Neuronal stem cell (in vitro differentiated cells): ENCODE measurements around the gene ZFP57. TPM values are rescaled to one million over a fixed set of nuclear protein-coding genes. Genes with fewer than 3 reads are reported as not detected.

ENCODE experiments used
- DNase-seq: peaks from one replicate; pipeline ENCODE4 v3.0.0-alpha.2; 2013; ENCODE audit warnings: low spot score
- H2AFZ ChIP-seq: one replicate; pipeline ENCODE4 v1.6.1; 2013; ENCODE audit warnings: mild to moderate bottlenecking, low read length, inconsistent platforms
- H2AK5ac ChIP-seq: 2 replicates; pipeline ENCODE4 v1.6.1; 2013; ENCODE audit warnings: low read depth, mild to moderate bottlenecking, inconsistent platforms, low read length, moderate library complexity, mixed read lengths
- H2BK120ac ChIP-seq: 2 replicates; pipeline ENCODE4 v1.6.1; 2013; ENCODE audit warnings: low read depth, mild to moderate bottlenecking, inconsistent platforms, low read length, moderate library complexity, mixed read lengths
- H2BK12ac ChIP-seq: one replicate; pipeline ENCODE4 v1.6.1; 2013; ENCODE audit warnings: low read length, inconsistent platforms
- H2BK15ac ChIP-seq: 2 replicates; pipeline ENCODE4 v1.6.1; 2013; ENCODE audit warnings: mild to moderate bottlenecking, low read length, inconsistent platforms, mixed read lengths
- H2BK5ac ChIP-seq: one replicate; pipeline ENCODE4 v1.6.1; 2013; ENCODE audit warnings: inconsistent platforms, mild to moderate bottlenecking, low read length, moderate library complexity
- H3K14ac ChIP-seq: one replicate; pipeline ENCODE4 v1.6.1; 2013; ENCODE audit warnings: low read length, inconsistent platforms
- H3K18ac ChIP-seq: 2 replicates; pipeline ENCODE4 v1.6.1; 2013; ENCODE audit warnings: low read length, inconsistent platforms
- H3K23ac ChIP-seq: 2 replicates; pipeline ENCODE4 v1.6.1; 2013; ENCODE audit warnings: low read depth, mild to moderate bottlenecking, mixed read lengths, low read length, inconsistent platforms; ENCODE audit not compliant: poor library complexity
- H3K27ac ChIP-seq: replicated peaks from 3 replicates; pipeline ENCODE4 v1.5.1; 2013; ENCODE audit warnings: low read length, inconsistent platforms
- H3K27me3 ChIP-seq, 3 experiments: 2 replicates each; pipeline ENCODE4 v1.6.1; 2013; ENCODE audit warnings: low read length in 3 of 3, mild to moderate bottlenecking in 2 of 3, inconsistent platforms in 1 of 3, low read depth in 1 of 3, mixed read lengths in 1 of 3, moderate library complexity in 1 of 3; ENCODE audit not compliant: control insufficient read depth in 3 of 3, insufficient read depth in 3 of 3
- H3K36me3 ChIP-seq, 2 donors: replicated peaks in 1 of 2; 2 replicates each; pipeline ENCODE4 v1.6.1; 2013; ENCODE audit warnings: low read length in 2 of 2; ENCODE audit not compliant: control insufficient read depth in 2 of 2, insufficient read depth in 2 of 2
- H3K4ac ChIP-seq: 2 replicates; pipeline ENCODE4 v1.6.1; 2013; ENCODE audit warnings: inconsistent platforms, mild to moderate bottlenecking, low read length, moderate library complexity
- H3K4me1 ChIP-seq, 2 donors: 1 replicate in 1 of 2; 2 replicates in 1 of 2; pipeline ENCODE4 v1.6.1; 2013; ENCODE audit warnings: low read length in 2 of 2, low read depth in 1 of 2; ENCODE audit not compliant: control insufficient read depth in 2 of 2, insufficient read depth in 1 of 2
- H3K4me2 ChIP-seq: one replicate; pipeline ENCODE4 v1.6.1; 2013; ENCODE audit warnings: mild to moderate bottlenecking, low read length, inconsistent platforms; ENCODE audit not compliant: insufficient read depth, poor library complexity, severe bottlenecking
- H3K4me3 ChIP-seq, 2 donors: 2 replicates each; pipeline ENCODE4 v1.5.1; 2013; ENCODE audit warnings: low read length in 2 of 2, mild to moderate bottlenecking in 2 of 2, inconsistent platforms in 1 of 2, moderate library complexity in 1 of 2
- H3K79me1 ChIP-seq: one replicate; pipeline ENCODE4 v1.6.1; 2013; ENCODE audit warnings: low read depth, mild to moderate bottlenecking, inconsistent platforms, low read length, moderate library complexity
- H3K9ac ChIP-seq: one replicate; pipeline ENCODE4 v1.6.1; 2013; ENCODE audit warnings: mild to moderate bottlenecking, low read depth, low read length, inconsistent platforms; ENCODE audit not compliant: poor library complexity
- H3K9me3 ChIP-seq, 2 donors: replicated peaks in 1 of 2; 2 replicates each; pipeline versions ENCODE3 to v1.6.1; 2013; ENCODE audit warnings: low read length in 2 of 2, mild to moderate bottlenecking in 2 of 2, inconsistent platforms in 1 of 2, low read depth in 1 of 2, mixed read lengths in 1 of 2, moderate library complexity in 1 of 2; ENCODE audit not compliant: control insufficient read depth in 2 of 2, insufficient read depth in 1 of 2
- H4K8ac ChIP-seq: one replicate; pipeline ENCODE4 v1.6.1; 2013; ENCODE audit warnings: low read depth, mild to moderate bottlenecking, inconsistent platforms, low read length, moderate library complexity
- H4K91ac ChIP-seq: one replicate; pipeline ENCODE4 v1.6.1; 2013; ENCODE audit warnings: low read length, low read depth, mild to moderate bottlenecking, inconsistent platforms; ENCODE audit not compliant: poor library complexity
- WGBS, 2 donors: extraction: QIAGEN DNeasy Blood & Tissue Kit; methylation state at CpG; one replicate each; pipeline ENCODE4 v1.1.7; 2013; ENCODE audit warnings: missing lambda C conversion rate in 2 of 2, mixed read lengths in 1 of 2; ENCODE audit not compliant: insufficient read length in 2 of 2, insufficient replicate concordance in 1 of 2; ENCODE audit errors: extremely low coverage in 2 of 2; 5-methylcytosine and 5-hydroxymethylcytosine counted together
- polyA plus RNA-seq, 2 experiments: library from polyadenylated mRNA; stranded (reverse); fragments of 200-250 nt; gene quantifications; one replicate each; pipeline ENCODE4 v1.2.3, GENCODE V29; 2013

The ZFP57 gene
- 0.17 TPM for polyA plus RNA-seq (2013, experiment 1 of 2)
- 0.14 TPM for polyA plus RNA-seq (2013, experiment 2 of 2)

DNA sequence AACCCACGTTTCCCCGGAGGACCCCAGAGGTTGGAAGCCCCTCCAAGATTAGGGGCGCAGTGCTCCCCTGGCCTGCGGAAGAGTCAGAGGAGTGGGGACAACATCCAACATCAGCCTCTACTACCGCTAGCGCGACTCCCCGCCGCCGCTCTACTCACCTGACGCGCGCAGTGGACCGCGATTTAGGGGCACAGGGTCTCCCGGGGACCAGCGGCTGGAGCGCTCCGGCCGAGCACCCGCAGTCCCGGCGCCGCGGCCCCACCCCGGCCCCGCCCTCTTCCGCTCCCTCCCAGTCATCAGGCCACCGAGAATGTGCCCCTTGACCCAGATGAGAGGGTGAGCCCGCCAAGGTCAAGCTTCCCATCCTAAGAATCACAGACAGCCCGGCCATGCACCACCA lies at the start of gene ZFP57:
Gene ZFP57 (minus strand): TSS at position 249 of the 400 bp plus-strand sequence. CDS start 4,149 bp downstream, outside the sequence.
- WGBS, 2 donors: no CpG with 5 or more reads among the region's 31 CpGs

DNA sequence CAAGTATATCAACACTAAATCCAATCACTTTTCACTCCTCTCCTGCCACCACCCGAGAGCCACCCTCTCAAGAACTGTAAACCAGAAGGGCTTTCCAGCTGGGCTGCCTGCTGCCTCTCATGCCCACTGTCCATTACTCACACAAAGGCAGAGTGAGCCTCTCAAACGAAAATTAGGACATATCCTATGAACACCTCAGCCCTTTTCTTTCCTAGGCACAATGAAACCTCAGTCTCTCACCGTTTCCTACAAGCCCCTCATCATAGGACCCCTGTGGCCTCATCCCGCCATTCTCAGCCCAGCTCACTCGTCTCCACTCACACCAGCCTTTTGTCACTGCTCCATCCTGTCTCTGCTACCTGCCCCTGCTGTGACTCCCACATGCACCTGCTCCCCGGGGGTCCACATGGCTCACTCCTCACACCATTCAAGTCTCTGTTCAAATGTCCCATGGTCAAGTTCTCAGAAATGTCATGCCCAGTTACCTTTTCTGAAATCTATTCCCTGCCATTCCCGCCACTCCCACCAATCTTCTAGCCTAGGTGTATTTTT lies 49.7 kb upstream of the ZFP57 start:
- H3K27ac ChIP-seq: no peak overlapping the region
- no peak overlapping the region for H2AK5ac ChIP-seq
- no peak overlapping the region for H2AFZ ChIP-seq
- H2BK120ac ChIP-seq: no peak overlapping the region
- peaks cover 0 to 26% (median 6%) of the 10 kb centered on the region in 3 experiments for H3K27me3 ChIP-seq
- no peak overlapping the region for H3K23ac ChIP-seq
- no peaks in the 10 kb centered on the region for H3K36me3 ChIP-seq
- no CpG with 5 or more reads among the region's 7 CpGs for WGBS, 2 donors
- peaks cover 0 to 3% of the 10 kb centered on the region in 2 donors for H3K9me3 ChIP-seq
- peaks cover 2% of the 10 kb centered on the region for H3K79me1 ChIP-seq
- H3K4me3 ChIP-seq: no peak overlapping the region
- H2BK12ac ChIP-seq: no peak overlapping the region
- H3K4ac ChIP-seq: no peak overlapping the region
- H3K4me2 ChIP-seq: no peak overlapping the region
- no peak overlapping the region for H4K8ac ChIP-seq
- no peak overlapping the region for H3K18ac ChIP-seq
- no peak overlapping the region for H3K14ac ChIP-seq
- no peaks in the 10 kb centered on the region for H3K4me1 ChIP-seq
- no peak overlapping the region for H2BK15ac ChIP-seq
- no peak overlapping the region for H2BK5ac ChIP-seq
- H3K9ac ChIP-seq: no peak overlapping the region
- DNase-seq: no peak
- H4K91ac ChIP-seq: no peak overlapping the region

More for the DNA sequence above, at the start of gene ZFP57:
- H4K91ac ChIP-seq: no peak within 1 kb of the TSS
- H3K9me3 ChIP-seq: no peaks in the 10 kb centered on the region
- H3K9ac ChIP-seq: no peak within 1 kb of the TSS
- H3K18ac ChIP-seq: peak within 1 kb of the TSS; percentile 74
- H3K79me1 ChIP-seq: no peaks in the 10 kb centered on the region
- H2BK15ac ChIP-seq: no peak within 1 kb of the TSS
- no peak within 1 kb of the TSS for H2BK5ac ChIP-seq
- H2AFZ ChIP-seq: no peak within 1 kb of the TSS
- peaks cover 0 to 6% (median 0%) of the 10 kb centered on the region in 3 experiments for H3K27me3 ChIP-seq
- H3K4me3 ChIP-seq: no peak within 1 kb of the TSS
- H2AK5ac ChIP-seq: peak within 1 kb of the TSS; percentile 61
- no peak within 1 kb of the TSS for H3K14ac ChIP-seq
- H3K36me3 ChIP-seq: no peaks in the 10 kb centered on the region
- no peak for DNase-seq
- H3K4me1 ChIP-seq: peaks cover 0 to 2% of the 10 kb centered on the region in 2 donors
- H2BK12ac ChIP-seq: peak within 1 kb of the TSS; percentile 18
- H4K8ac ChIP-seq: no peak within 1 kb of the TSS
- H2BK120ac ChIP-seq: no peak within 1 kb of the TSS
- H3K4ac ChIP-seq: no peak within 1 kb of the TSS
- no peak within 1 kb of the TSS for H3K27ac ChIP-seq
- no peak within 1 kb of the TSS for H3K4me2 ChIP-seq
- H3K23ac ChIP-seq: no peak within 1 kb of the TSS

DNA sequence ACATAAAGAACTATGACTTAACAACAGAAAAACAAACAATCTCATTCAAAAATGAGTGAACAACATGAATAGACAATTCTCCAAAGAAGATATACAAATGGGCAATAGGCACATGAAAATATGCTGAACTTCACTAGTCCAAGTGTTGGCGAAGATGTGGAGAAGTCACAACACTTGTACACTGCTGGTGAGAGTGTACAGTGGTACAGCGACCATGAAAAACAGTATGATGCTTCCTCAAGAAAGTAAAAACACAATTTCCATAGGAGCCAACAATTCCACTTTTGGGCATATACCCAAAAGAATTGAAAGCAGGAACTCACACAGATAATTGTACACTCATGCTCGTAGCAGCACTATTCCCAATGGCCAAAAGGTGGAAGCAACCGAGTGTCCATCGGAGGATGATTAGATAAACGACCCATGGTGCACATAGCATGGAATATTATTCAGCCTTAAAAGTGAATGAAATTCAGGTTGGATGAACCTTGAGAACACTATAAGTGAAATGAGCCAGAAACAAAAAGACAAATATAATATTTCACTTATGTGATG lies 48.9 kb upstream of the ZFP57 start:
- Histone ChIP-seq H2AFZ (no peak overlapping the region), H3K9me3 (peaks cover 0 to 3% of the 10 kb centered on the region in 2 donors), H3K4me3 (no peak overlapping the region), H2BK120ac (no peak overlapping the region), H3K27me3 (peaks cover 0 to 34% (median 14%) of the 10 kb centered on the region in 3 experiments), H3K79me1 (peaks cover 2% of the 10 kb centered on the region), H3K23ac (no peak overlapping the region), H3K9ac (no peak overlapping the region), H2BK12ac (no peak overlapping the region), H2BK5ac (no peak overlapping the region), H3K4me2 (no peak overlapping the region), H2AK5ac (no peak overlapping the region), H3K36me3 (no peaks in the 10 kb centered on the region), H3K14ac (no peak overlapping the region), H3K4ac (no peak overlapping the region), H2BK15ac (no peak overlapping the region), H4K91ac (no peak overlapping the region), H3K4me1 (no peaks in the 10 kb centered on the region), H3K27ac (no peak overlapping the region), H4K8ac (no peak overlapping the region), H3K18ac (no peak overlapping the region)
- no peak for DNase-seq
- WGBS, 2 donors: no CpG with 5 or more reads among the region's 6 CpGs

DNA sequence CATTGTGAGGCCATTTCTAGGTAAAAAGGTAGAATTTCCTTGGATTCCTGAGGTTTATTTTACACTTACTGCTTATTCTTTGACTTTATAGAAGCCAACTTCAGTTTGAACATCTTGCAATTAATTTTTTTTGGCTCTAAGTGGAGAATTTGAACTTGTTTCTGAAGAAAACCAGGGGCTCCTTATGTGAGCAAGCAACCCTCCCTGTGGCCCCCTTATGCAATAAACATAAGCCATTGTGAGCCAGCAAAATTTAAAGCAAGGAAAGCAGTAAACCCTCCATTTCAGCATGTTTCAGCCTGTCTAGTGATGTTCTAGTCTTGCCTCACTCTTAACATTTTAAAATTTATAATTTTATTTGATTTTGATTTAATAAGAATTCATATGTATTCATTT lies 47.9 kb upstream of the ZFP57 start:
- H2BK5ac ChIP-seq: no peak overlapping the region
- no peak overlapping the region for H2AK5ac ChIP-seq
- H2AFZ ChIP-seq: no peak overlapping the region
- H2BK120ac ChIP-seq: no peak overlapping the region
- H3K18ac ChIP-seq: no peak overlapping the region
- no peak overlapping the region for H3K14ac ChIP-seq
- no peak overlapping the region for H2BK15ac ChIP-seq
- H3K4ac ChIP-seq: no peak overlapping the region
- peaks cover 2 to 5% of the 10 kb centered on the region in 2 donors for H3K9me3 ChIP-seq
- H3K36me3 ChIP-seq: no peaks in the 10 kb centered on the region
- H3K27me3 ChIP-seq: peaks cover 4 to 37% (median 24%) of the 10 kb centered on the region in 3 experiments
- H3K27ac ChIP-seq: no peak overlapping the region
- peaks cover 5% of the 10 kb centered on the region for H3K79me1 ChIP-seq
- DNase-seq: no peak
- no peak overlapping the region for H3K23ac ChIP-seq
- H4K8ac ChIP-seq: no peak overlapping the region
- H3K4me3 ChIP-seq: no peak overlapping the region
- H2BK12ac ChIP-seq: no peak overlapping the region
- H3K4me1 ChIP-seq: peaks cover 0 to 3% of the 10 kb centered on the region in 2 donors
- no peak overlapping the region for H4K91ac ChIP-seq
- no peak overlapping the region for H3K4me2 ChIP-seq
- H3K9ac ChIP-seq: no peak overlapping the region
